ENCODE measurements around the gene RTP3. TPM values are rescaled to one million over a fixed set of nuclear protein-coding genes. Genes with fewer than 3 reads are reported as not detected.
"Not testable (repeated sequence)": the region's sequence is repeated elsewhere in the genome, so short reads cannot be mapped to it uniquely, and the experiment has no call there.

The RTP3 gene
- total RNA-seq, 1 experiment from 2014 or later, result not detected

- no peak overlapping the region for H3K27ac ChIP-seq (ENCODE audit: low read depth, low read length)
- H2AFZ ChIP-seq (ENCODE audit: low read depth, low read length, poor library complexity, severe bottlenecking), result peak overlapping the region; percentile 5
- H3K9me3 ChIP-seq (ENCODE audit: control insufficient read depth in 1 of 2, insufficient read depth in 1 of 2, low read depth in 1 of 2, low read length in 2 of 2), result no peaks in the 10 kb centered on the region
- ChIA-PET POLR2A (no interaction called here), RAD21 (ENCODE audit: low non-redundant PET in 1 of 2, low total read pairs in 2 of 2, uncharacterized antibody in 2 of 2, unreplicated experiment in 2 of 2) (no interaction called here), CTCF (no interaction called here)
- TF ChIP-seq ATF3 (IDR thresholded peaks at IDR 0.05) (no peak), EZH2 (IDR thresholded peaks at IDR 0.05) (no peak), SRF (IDR thresholded peaks at IDR 0.05; ENCODE audit: low read depth) (no peak), JUND (IDR thresholded peaks at IDR 0.05) (no peak), TCF7L2 (IDR thresholded peaks at IDR 0.05; ENCODE audit: borderline replicate concordance, extremely low read depth, insufficient read depth, insufficient read length) (no peak)
- no peak overlapping the region for H3K9ac ChIP-seq (ENCODE audit: low read length)
- BruUV-seq (replicated peaks), result no TSS peak
- no peaks in the 10 kb centered on the region for H3K79me2 ChIP-seq (ENCODE audit: insufficient read depth, low read length)
- intact Hi-C loops (cut with micrococcal nuclease), result no loop called here
- no peaks in the 10 kb centered on the region for H3K36me3 ChIP-seq (ENCODE audit: control insufficient read depth in 1 of 2, insufficient read depth in 2 of 2, low read length in 2 of 2)
- no peak for DNase-seq (ENCODE audit: low read depth, low spot score)
- H3K9me2 ChIP-seq (ENCODE audit: insufficient read depth), result no peaks in the 10 kb centered on the region
- peaks cover 15 to 28% of the 10 kb centered on the region in 2 experiments for H3K4me1 ChIP-seq (ENCODE audit: control insufficient read depth in 1 of 2, insufficient read depth in 2 of 2, low read length in 2 of 2)
- H3K4me2 ChIP-seq (ENCODE audit: low read length), result no peak overlapping the region
- H3K27me3 ChIP-seq (ENCODE audit: insufficient read depth, low read length), result no peaks in the 10 kb centered on the region
- ATAC-seq, result no peak
- no peaks in the 10 kb centered on the region for H4K20me1 ChIP-seq (ENCODE audit: insufficient read depth)
- no peak overlapping the region for H3K4me3 ChIP-seq (replicated peaks in 1 of 2; ENCODE audit: low read depth in 1 of 2, low read length in 2 of 2)
Measured at GRCh38 chr3:46520531-46520930, 22.8 kb downstream of the RTP3 start.

GRCh38 chr3:46521096-46521495, 23.3 kb downstream of the RTP3 start:
- H2AFZ ChIP-seq (ENCODE audit: low read depth, low read length, poor library complexity, severe bottlenecking), result peak overlapping the region; percentile 5
- peaks cover 10 to 22% of the 10 kb centered on the region in 2 experiments for H3K4me1 ChIP-seq (ENCODE audit: control insufficient read depth in 1 of 2, insufficient read depth in 2 of 2, low read length in 2 of 2)
- TF ChIP-seq SIN3A (IDR thresholded peaks at IDR 0.05; ENCODE audit: low read depth) (no peak), SRF (IDR thresholded peaks at IDR 0.05; ENCODE audit: low read depth) (no peak), EGR1 (IDR thresholded peaks at IDR 0.05; ENCODE audit: low read depth) (no peak), YY1 (IDR thresholded peaks at IDR 0.05; ENCODE audit: extremely low read depth, insufficient replicate concordance, low read depth, low read length) (no peak), REST (IDR thresholded peaks at IDR 0.05; ENCODE audit: low read depth) (no peak), ZNF274 (IDR thresholded peaks at IDR 0.05; ENCODE audit: low read depth, low read length) (no peak)
- H3K4me2 ChIP-seq (ENCODE audit: low read length), result no peak overlapping the region
- ChIA-PET CTCF (interaction anchor here (1.6 kb wide), 1 partner anchor 32 kb away, joined by 6 read pairs; no protein-coding TSS in a partner anchor), POLR2A (no interaction called here), RAD21 (ENCODE audit: low non-redundant PET in 1 of 2, low total read pairs in 2 of 2, uncharacterized antibody in 2 of 2, unreplicated experiment in 2 of 2) (no interaction called here)
- no peak for DNase-seq (ENCODE audit: low read depth, low spot score)
- no peaks in the 10 kb centered on the region for H3K79me2 ChIP-seq (ENCODE audit: insufficient read depth, low read length)
- H3K36me3 ChIP-seq (ENCODE audit: control insufficient read depth in 1 of 2, insufficient read depth in 2 of 2, low read length in 2 of 2), result no peaks in the 10 kb centered on the region
- H3K4me3 ChIP-seq (replicated peaks in 1 of 2; ENCODE audit: low read depth in 1 of 2, low read length in 2 of 2), result no peak overlapping the region
- ATAC-seq, result no peak
- no peaks in the 10 kb centered on the region for H3K27me3 ChIP-seq (ENCODE audit: insufficient read depth, low read length)
- H3K9me3 ChIP-seq (ENCODE audit: control insufficient read depth in 1 of 2, insufficient read depth in 1 of 2, low read depth in 1 of 2, low read length in 2 of 2), result no peaks in the 10 kb centered on the region
- no peaks in the 10 kb centered on the region for H3K9me2 ChIP-seq (ENCODE audit: insufficient read depth)
- BruUV-seq (replicated peaks), result no TSS peak
- intact Hi-C loops (cut with micrococcal nuclease), result no loop called here
- H3K9ac ChIP-seq (ENCODE audit: low read length), result no peak overlapping the region
- H4K20me1 ChIP-seq (ENCODE audit: insufficient read depth), result no peaks in the 10 kb centered on the region
- H3K27ac ChIP-seq (ENCODE audit: low read depth, low read length), result no peak overlapping the region

GRCh38 chr3:46522201-46522600, 24.4 kb downstream of the RTP3 start:
- H3K9me3 ChIP-seq (ENCODE audit: control insufficient read depth in 1 of 2, insufficient read depth in 1 of 2, low read depth in 1 of 2, low read length in 2 of 2); H3K4me2 ChIP-seq (ENCODE audit: low read length); H4K20me1 ChIP-seq (ENCODE audit: insufficient read depth); POLR2A ChIA-PET; intact Hi-C loops (cut with micrococcal nuclease); H3K27ac ChIP-seq (ENCODE audit: low read depth, low read length); H2AFZ ChIP-seq (ENCODE audit: low read depth, low read length, poor library complexity, severe bottlenecking); H3K79me2 ChIP-seq (ENCODE audit: insufficient read depth, low read length); H3K27me3 ChIP-seq (ENCODE audit: insufficient read depth, low read length); H3K4me3 ChIP-seq (replicated peaks in 1 of 2; ENCODE audit: low read depth in 1 of 2, low read length in 2 of 2); RAD21 ChIA-PET (ENCODE audit: low non-redundant PET in 1 of 2, low total read pairs in 2 of 2, uncharacterized antibody in 2 of 2, unreplicated experiment in 2 of 2); DNase-seq (ENCODE audit: low read depth, low spot score); BruUV-seq (replicated peaks); ATAC-seq; H3K9me2 ChIP-seq (ENCODE audit: insufficient read depth); H3K36me3 ChIP-seq (ENCODE audit: control insufficient read depth in 1 of 2, insufficient read depth in 2 of 2, low read length in 2 of 2); H3K9ac ChIP-seq (ENCODE audit: low read length): not testable (repeated sequence)
- CTCF ChIA-PET, result interaction anchor here (1.6 kb wide), 1 partner anchor 33 kb away, joined by 6 read pairs; no protein-coding TSS in a partner anchor
- peaks cover 0 to 18% of the 10 kb centered on the region in 2 experiments; a peak in 3 of 4 replicates for H3K4me1 ChIP-seq (ENCODE audit: control insufficient read depth in 1 of 2, insufficient read depth in 2 of 2, low read length in 2 of 2)
